Esophagus squamous epithelium (tissue), 4 donors: ENCODE measurements around the gene DENND2D.

Source experiments
- POLR2A ChIP-seq, 4 donors: fragments of 450-650 bp; IDR thresholded peaks; one replicate each; pipeline ENCODE4 v1.6.1; 2017; ENCODE audit warnings: antibody characterized with exemption in 4 of 4, mild to moderate bottlenecking in 4 of 4, moderate library complexity in 3 of 4
- TF ChIP-seq, protein P1 (sequence below), 6 experiments: fragments of 450-650 bp in 4 of 6; fragments of 200-600 bp in 2 of 6; sonication (generic) in 2 of 6; IDR thresholded peaks; one replicate each; pipeline ENCODE4 v1.5.1; 2016 to 2019; ENCODE audit warnings: antibody characterized with exemption in 6 of 6, mild to moderate bottlenecking in 4 of 6, moderate library complexity in 4 of 6

DNA sequence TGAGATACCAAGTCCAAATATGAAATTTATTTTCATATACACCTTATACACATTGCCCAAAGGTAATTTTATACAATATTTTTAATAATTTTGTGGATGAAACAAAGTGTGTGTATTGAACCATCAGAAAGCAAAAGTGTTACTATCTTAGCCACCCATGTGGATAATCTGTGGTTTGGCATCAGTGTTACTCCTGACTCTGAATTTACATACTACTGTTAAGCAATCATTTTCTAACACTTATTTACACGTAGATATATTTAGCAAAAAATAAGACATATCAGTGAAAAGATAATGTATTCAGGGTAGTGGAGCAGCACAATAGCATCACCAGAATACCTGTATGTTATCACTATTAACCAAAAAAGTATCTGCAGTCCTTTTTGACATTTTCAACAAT, 23.8 kb downstream of the DENND2D start:
- TF ChIP-seq, protein P1, sequence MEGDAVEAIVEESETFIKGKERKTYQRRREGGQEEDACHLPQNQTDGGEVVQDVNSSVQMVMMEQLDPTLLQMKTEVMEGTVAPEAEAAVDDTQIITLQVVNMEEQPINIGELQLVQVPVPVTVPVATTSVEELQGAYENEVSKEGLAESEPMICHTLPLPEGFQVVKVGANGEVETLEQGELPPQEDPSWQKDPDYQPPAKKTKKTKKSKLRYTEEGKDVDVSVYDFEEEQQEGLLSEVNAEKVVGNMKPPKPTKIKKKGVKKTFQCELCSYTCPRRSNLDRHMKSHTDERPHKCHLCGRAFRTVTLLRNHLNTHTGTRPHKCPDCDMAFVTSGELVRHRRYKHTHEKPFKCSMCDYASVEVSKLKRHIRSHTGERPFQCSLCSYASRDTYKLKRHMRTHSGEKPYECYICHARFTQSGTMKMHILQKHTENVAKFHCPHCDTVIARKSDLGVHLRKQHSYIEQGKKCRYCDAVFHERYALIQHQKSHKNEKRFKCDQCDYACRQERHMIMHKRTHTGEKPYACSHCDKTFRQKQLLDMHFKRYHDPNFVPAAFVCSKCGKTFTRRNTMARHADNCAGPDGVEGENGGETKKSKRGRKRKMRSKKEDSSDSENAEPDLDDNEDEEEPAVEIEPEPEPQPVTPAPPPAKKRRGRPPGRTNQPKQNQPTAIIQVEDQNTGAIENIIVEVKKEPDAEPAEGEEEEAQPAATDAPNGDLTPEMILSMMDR (IDR thresholded peaks at IDR 0.05): no peak
- no peak for TF ChIP-seq POLR2A (IDR thresholded peaks at IDR 0.05)
